Pancreas (tissue), 10 donors: Measurements from ENCODE around the gene SIRT2. TPM values are rescaled to one million over a fixed set of nuclear protein-coding genes. Genes with fewer than 3 reads are reported as not detected.
A peak's percentile ranks its signal among the peaks of the same experiment; 100 is the strongest.

Source experiments
- ATAC-seq, 4 donors: fragments of 200-7000 bp; cut with Tn5 transposase; one replicate each; pipeline versions ENCODE4 v1.8.0 to v1.9.1; 2020; ENCODE audit warnings: mild to moderate bottlenecking in 4 of 4, moderate library complexity in 4 of 4
- DNase-seq, 6 donors: peaks; one replicate each; pipeline ENCODE4 v3.0.0-alpha.2; 2020
- FAIRE-seq: peaks from 2 replicates; lab custom pipeline; 2012; peaks lifted over from hg19 to GRCh38; lab: Jason Lieb, UNC
- H3K27ac ChIP-seq, 4 donors: fragments of 200-600 bp; sonication (generic); 1 replicate in 3 of 4; 2 replicates in 1 of 4; pipeline versions ENCODE4 v1.5.0 to v1.8.0; 2020
- H3K27me3 ChIP-seq, 4 donors: fragments of 200-600 bp; one replicate each; pipeline ENCODE4 v1.8.0; 2021
- H3K36me3 ChIP-seq, 3 donors: fragments of 200-600 bp; sonication (generic) in 1 of 3; one replicate each; pipeline versions ENCODE4 v1.5.0 to v1.8.0; 2020 to 2021
- H3K4me1 ChIP-seq, 3 donors: fragments of 200-600 bp; one replicate each; pipeline ENCODE4 v1.8.0; 2021
- H3K4me3 ChIP-seq, 4 donors: fragments of 200-600 bp; sonication (generic) in 2 of 4; one replicate each; pipeline versions ENCODE4 v1.5.0 to v1.8.0; 2020 to 2021
- H3K9me3 ChIP-seq, 4 donors: fragments of 200-600 bp; one replicate each; pipeline ENCODE4 v1.8.0; 2021
- CTCF ChIP-seq, 4 donors: fragments of 200-600 bp; sonication (generic) in 3 of 4; IDR thresholded peaks; one replicate each; pipeline versions ENCODE4 v1.5.0 to v1.8.0; 2021; ENCODE audit warnings: antibody characterized with exemption in 4 of 4
- WGBS, 2 donors: extraction: QIAGEN DNeasy Blood & Tissue Kit; methylation state at CpG; one replicate each; pipeline ENCODE4 v1.1.7; 2013; 5-methylcytosine and 5-hydroxymethylcytosine counted together
- intact Hi-C, 3 donors: fragments of 100-400 bp; cut with DNase I; formaldehyde crosslinking; loops; one replicate each; pipeline versions ENCODE4 v1.11.1 to v1.14.2; 2022
- polyA plus RNA-seq, 2 donors: library from polyadenylated mRNA; stranded (reverse); fragments of 200-250 nt; gene quantifications; one replicate each; pipeline ENCODE4 v1.2.3, GENCODE V29; 2013
- total RNA-seq, 6 donors: library from RNA; stranded (reverse); fragmentation: NEBNext Ultra II Directional in 4 of 6; extraction: Animal tissue kit (Norgen Biotek cat#: 25700) in 4 of 6; gene quantifications; one replicate each; pipeline versions ENCODE4 v1.2.1 to v1.2.4, GENCODE V29; 2021 to 2023
- donor health status: healthy with polysubstance abuse.
- donor health status: DM: no; HTN: no; CAD: no; lungs with moderate emphysema.
- donor health status: DM: no; HTN: no; CAD: no.
- donor health status: control.
- donor health status: control.
- donor health status: Bipolar disorder and iron deficiency.
- donor health status: DM: yes; HTN: yes; CAD: no.
- donor health status: DM: no; HTN: no; CAD: no.
- donor health status: DM: no; HTN: no; CAD: no.
- donor health status: DM: yes; HTN: yes; CAD: no.

SIRT2 gene
- total and polyA plus RNA-seq, 8 donors = 16.2 to 44.4 (median 19.8) TPM

- DNase-seq (no peak), ATAC-seq (no peak), FAIRE-seq (no peak)
- no peak for TF ChIP-seq CTCF (IDR thresholded peaks at IDR 0.05)
- intact Hi-C loops = no loop called here
- peaks cover 7 to 29% (median 20%) of the 10 kb centered on the region in 3 donors for H3K4me1 ChIP-seq
- H3K27me3 ChIP-seq = no peaks in the 10 kb centered on the region
- 69 to 71% methylated on average over 2 of the region's 2 CpGs for WGBS, 2 donors
- no peak overlapping the region for H3K27ac ChIP-seq
- no peaks in the 10 kb centered on the region for H3K9me3 ChIP-seq
- peaks cover 20 to 61% (median 58%) of the 10 kb centered on the region in 3 donors for H3K36me3 ChIP-seq
- H3K4me3 ChIP-seq = no peak overlapping the region
Measured at GRCh38 chr19:38846097-38846496, 53.3 kb downstream of the SIRT2 start.

GRCh38 chr19:38845374-38846024, 53.9 kb downstream of the SIRT2 start:
- Histone ChIP-seq H3K36me3 (peaks cover 20 to 67% (median 58%) of the 10 kb centered on the region in 3 donors), H3K27ac (no peak overlapping the region), H3K4me1 (peaks cover 12 to 34% (median 21%) of the 10 kb centered on the region in 3 donors), H3K9me3 (no peaks in the 10 kb centered on the region), H3K27me3 (no peaks in the 10 kb centered on the region), H3K4me3 (no peak overlapping the region)
- FAIRE-seq (no peak), DNase-seq (peak in 2 of 6 donors; percentile 10 to 18), ATAC-seq (no peak)
- WGBS, 2 donors = 84 to 94% methylated on average over 14 of the region's 14 CpGs
- intact Hi-C loops = no loop called here
- TF ChIP-seq CTCF (IDR thresholded peaks at IDR 0.05) = no peak

GRCh38 chr19:38844093-38844686, 55.2 kb downstream of the SIRT2 start:
- Histone ChIP-seq H3K9me3 (no peaks in the 10 kb centered on the region), H3K4me3 (no peak overlapping the region), H3K36me3 (peaks cover 20 to 80% (median 65%) of the 10 kb centered on the region in 3 donors), H3K4me1 (peaks cover 18 to 39% (median 21%) of the 10 kb centered on the region in 3 donors), H3K27me3 (no peaks in the 10 kb centered on the region), H3K27ac (no peak overlapping the region)
- TF ChIP-seq CTCF (IDR thresholded peaks at IDR 0.05) = no peak
- FAIRE-seq (no peak), ATAC-seq (no peak), DNase-seq (peak in 2 of 6 donors; percentile 7 to 19)
- WGBS, 2 donors = 88 to 91% methylated on average over 11 of the region's 11 CpGs
- intact Hi-C loops = no loop called here

GRCh38 chr19:38843175-38843758, 56.2 kb downstream of the SIRT2 start:
- Histone ChIP-seq H3K36me3 (peaks cover 20 to 89% (median 66%) of the 10 kb centered on the region in 3 donors), H3K4me1 (peaks cover 20 to 44% (median 27%) of the 10 kb centered on the region in 3 donors), H3K27ac (no peak overlapping the region), H3K4me3 (no peak overlapping the region), H3K9me3 (no peaks in the 10 kb centered on the region), H3K27me3 (no peaks in the 10 kb centered on the region)
- DNase-seq (peak in 2 of 6 donors; percentile 36 to 70), ATAC-seq (no peak), FAIRE-seq (no peak)
- intact Hi-C loops = no loop called here
- 97 to 99% methylated on average over 9 of the region's 9 CpGs for WGBS, 2 donors
- TF ChIP-seq CTCF (IDR thresholded peaks at IDR 0.05) = no peak
